Type B pancreatic cell (in vitro differentiated cells): ENCODE data around the gene POLE. TPM values are rescaled to one million over a fixed set of nuclear protein-coding genes. Genes with fewer than 3 reads are reported as not detected.
A peak's percentile ranks its signal among the peaks of the same experiment; 100 is the strongest.

Source experiments
- DNase-seq: peaks from one replicate; pipeline ENCODE4 v3.0.0; 2021; ENCODE audit warnings: mixed read lengths; ENCODE audit not compliant: unreplicated experiment; ENCODE audit errors: extremely low spot score
- H3K27ac Mint-ChIP-seq: 2 replicates; pipeline ENCODE4 v1.8.0; 2021; ENCODE audit warnings: mild to moderate bottlenecking, mixed read lengths
- H3K27me3 Mint-ChIP-seq: 2 replicates; pipeline ENCODE4 v1.8.0; 2021; ENCODE audit warnings: mixed read lengths
- H3K36me3 Mint-ChIP-seq: 2 replicates; pipeline ENCODE4 v1.8.0; 2021; ENCODE audit warnings: mixed read lengths
- H3K4me1 Mint-ChIP-seq: one replicate; pipeline ENCODE4 v1.8.0; 2021; ENCODE audit warnings: mixed read lengths; ENCODE audit not compliant: unreplicated experiment
- H3K4me3 Mint-ChIP-seq: 2 replicates; pipeline ENCODE4 v1.8.0; 2021; ENCODE audit warnings: mild to moderate bottlenecking, mixed read lengths
- H3K9me3 Mint-ChIP-seq: 2 replicates; pipeline ENCODE4 v1.8.0; 2021; ENCODE audit warnings: mixed read lengths
- total RNA-seq: library from RNA; stranded (reverse); gene quantifications from 2 replicates; pipeline ENCODE4 v1.2.1, GENCODE V29; 2021; ENCODE audit warnings: low replicate concordance
- TF ChIP-seq, protein P1 (sequence below): fragments of 200-600 bp; sonication (generic); conservative IDR thresholded peaks from 2 replicates; pipeline ENCODE4 v1.5.0; 2021; ENCODE audit warnings: antibody characterized with exemption, mild to moderate bottlenecking

Gene POLE
- total RNA-seq, 1 donor from 2014 or later: 113 TPM

- DNase-seq: peak; percentile 62
- Mint-ChIP-seq H3K4me3 (no peak overlapping the region), H3K4me1 (peaks cover 16% of the 10 kb centered on the region), H3K36me3 (peaks cover 18% of the 10 kb centered on the region), H3K9me3 (no peaks in the 10 kb centered on the region), H3K27ac (no peak overlapping the region), H3K27me3 (peaks cover 6% of the 10 kb centered on the region)
- TF ChIP-seq, protein P1, sequence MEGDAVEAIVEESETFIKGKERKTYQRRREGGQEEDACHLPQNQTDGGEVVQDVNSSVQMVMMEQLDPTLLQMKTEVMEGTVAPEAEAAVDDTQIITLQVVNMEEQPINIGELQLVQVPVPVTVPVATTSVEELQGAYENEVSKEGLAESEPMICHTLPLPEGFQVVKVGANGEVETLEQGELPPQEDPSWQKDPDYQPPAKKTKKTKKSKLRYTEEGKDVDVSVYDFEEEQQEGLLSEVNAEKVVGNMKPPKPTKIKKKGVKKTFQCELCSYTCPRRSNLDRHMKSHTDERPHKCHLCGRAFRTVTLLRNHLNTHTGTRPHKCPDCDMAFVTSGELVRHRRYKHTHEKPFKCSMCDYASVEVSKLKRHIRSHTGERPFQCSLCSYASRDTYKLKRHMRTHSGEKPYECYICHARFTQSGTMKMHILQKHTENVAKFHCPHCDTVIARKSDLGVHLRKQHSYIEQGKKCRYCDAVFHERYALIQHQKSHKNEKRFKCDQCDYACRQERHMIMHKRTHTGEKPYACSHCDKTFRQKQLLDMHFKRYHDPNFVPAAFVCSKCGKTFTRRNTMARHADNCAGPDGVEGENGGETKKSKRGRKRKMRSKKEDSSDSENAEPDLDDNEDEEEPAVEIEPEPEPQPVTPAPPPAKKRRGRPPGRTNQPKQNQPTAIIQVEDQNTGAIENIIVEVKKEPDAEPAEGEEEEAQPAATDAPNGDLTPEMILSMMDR: no peak
Measured at GRCh38 chr12:132624910-132625630, 62.1 kb downstream of the POLE start.

DNA sequence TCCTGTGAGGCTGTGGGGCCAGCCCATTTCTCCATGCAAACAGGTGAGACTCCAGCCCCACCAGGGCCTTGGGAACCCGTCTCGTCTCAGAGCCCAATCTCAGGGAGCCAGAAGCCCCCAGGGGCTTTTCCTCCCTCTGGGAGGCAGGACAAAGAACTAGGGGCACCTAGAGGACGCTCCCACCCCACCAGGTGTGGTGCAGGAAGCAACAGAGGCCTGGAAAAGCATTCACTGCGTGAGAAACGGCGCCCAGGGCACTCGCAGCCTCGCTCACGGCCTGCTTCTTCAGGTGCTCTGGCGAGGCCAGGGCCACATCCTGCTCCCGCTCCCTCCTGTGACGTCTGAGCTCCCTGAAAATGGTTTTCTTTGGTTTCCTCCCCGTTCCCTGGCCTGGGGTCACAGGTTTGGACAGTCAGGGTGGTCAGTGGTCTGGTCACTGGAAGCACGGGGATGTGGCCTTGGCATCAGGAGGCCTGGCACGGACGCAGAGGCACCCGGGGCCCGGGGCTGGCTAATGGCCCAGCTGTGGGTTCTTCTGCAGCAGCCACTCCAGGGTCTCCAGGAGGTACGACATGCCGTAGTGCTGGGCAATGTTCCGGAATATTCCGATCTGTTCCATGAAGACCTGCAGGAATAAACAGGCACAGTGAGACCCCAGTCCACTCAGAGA lies 62.8 kb downstream of the POLE start:
- H3K27ac Mint-ChIP-seq: no peak overlapping the region

GRCh38 chr12:132623072-132623869 lies 63.9 kb downstream of the POLE start:
- Mint-ChIP-seq H3K4me1 (peaks cover 16% of the 10 kb centered on the region), H3K4me3 (peak overlapping the region; percentile 68), H3K27me3 (peaks cover 6% of the 10 kb centered on the region), H3K36me3 (peaks cover 3% of the 10 kb centered on the region), H3K9me3 (no peaks in the 10 kb centered on the region), H3K27ac (peak overlapping the region; percentile 94)
- DNase-seq: peak; percentile 73
- TF ChIP-seq, protein P1: no peak

More for the DNA sequence above, 62.8 kb downstream of the POLE start:
- no peak overlapping the region for H3K4me3 Mint-ChIP-seq
- TF ChIP-seq, protein P1: no peak
- DNase-seq: no peak
- H3K36me3 Mint-ChIP-seq: peaks cover 12% of the 10 kb centered on the region
- peaks cover 6% of the 10 kb centered on the region for H3K27me3 Mint-ChIP-seq
- H3K4me1 Mint-ChIP-seq: peaks cover 16% of the 10 kb centered on the region
- H3K9me3 Mint-ChIP-seq: no peaks in the 10 kb centered on the region

- peaks cover 21% of the 10 kb centered on the region for H3K4me1 Mint-ChIP-seq
- DNase-seq: peak; percentile 67
- H3K27me3 Mint-ChIP-seq: peaks cover 13% of the 10 kb centered on the region
- TF ChIP-seq, protein P1: no peak
- peak overlapping the region; percentile 66 for H3K4me3 Mint-ChIP-seq
- no peaks in the 10 kb centered on the region for H3K9me3 Mint-ChIP-seq
- peaks cover 7% of the 10 kb centered on the region for H3K36me3 Mint-ChIP-seq
- H3K27ac Mint-ChIP-seq: peak overlapping the region; percentile 94
Measured at GRCh38 chr12:132622437-132623071, 64.6 kb downstream of the POLE start.
